Activated naive CD8-positive, alpha-beta T cell treated with anti-CD3 and anti-CD28 coated beads, Interleukin-2, amount 10 ng/mL, durations not matched to agents 7 days and 5 days (primary cell): ENCODE data around the gene EPN3. TPM values are rescaled to one million over a fixed set of nuclear protein-coding genes. Genes with fewer than 3 reads are reported as not detected.

ENCODE experiments used
- ATAC-seq: fragments of 150-1000 bp; cut with Tn5 transposase; one replicate; pipeline ENCODE4 v1.10.0; 2021; ENCODE audit warnings: low read depth, moderate library complexity
- POLR2A ChIA-PET: fragments of 350-600 bp; sonication (Branson Sonifier 250); formaldehyde crosslinking; loops from one replicate; lab custom pipeline; 2021; ENCODE audit warnings: antibody characterized with exemption; lab: Charles Lee
- DNase-seq: peaks from one replicate; pipeline ENCODE4 v3.0.0; 2021
- H3K27ac Mint-ChIP-seq: one replicate; pipeline ENCODE4 v1.8.0; 2022; ENCODE audit warnings: mild to moderate bottlenecking, mixed read lengths
- H3K27me3 Mint-ChIP-seq: one replicate; pipeline ENCODE4 v1.8.0; 2022; ENCODE audit warnings: mild to moderate bottlenecking, moderate library complexity, mixed read lengths
- H3K36me3 Mint-ChIP-seq: one replicate; pipeline ENCODE4 v1.8.0; 2021; ENCODE audit warnings: mild to moderate bottlenecking, mixed read lengths
- H3K4me1 Mint-ChIP-seq: one replicate; pipeline ENCODE4 v1.8.0; 2021; ENCODE audit warnings: mixed read lengths
- H3K4me3 Mint-ChIP-seq: one replicate; pipeline ENCODE4 v1.8.0; 2022; ENCODE audit warnings: mild to moderate bottlenecking, moderate library complexity, mixed read lengths
- H3K9me3 Mint-ChIP-seq: one replicate; pipeline ENCODE4 v1.8.0; 2021; ENCODE audit warnings: mixed read lengths
- total RNA-seq, 2 experiments: library from RNA; stranded (reverse); gene quantifications; one replicate each; pipeline ENCODE4 v1.2.3, GENCODE V29; 2021

EPN3 gene
- total RNA-seq, result not detected

GRCh38 chr17:50532452-50533024, at the start of gene EPN3:
Gene EPN3, plus strand, starts transcription at chr17:50532735. Its CDS starts 3,822 bp downstream, at chr17:50536557.
- Mint-ChIP-seq H3K27ac (no peak within 1 kb of the TSS), H3K4me3 (no peak within 1 kb of the TSS), H3K27me3 (peaks cover 59% of the 10 kb centered on the region), H3K36me3 (no peaks in the 10 kb centered on the region), H3K4me1 (peaks cover 10% of the 10 kb centered on the region), H3K9me3 (no peaks in the 10 kb centered on the region)
- no peak for DNase-seq
- POLR2A ChIA-PET, result no interaction called here
- peak; percentile 51 for ATAC-seq

GRCh38 chr17:50483266-50483665, 49.3 kb upstream of the EPN3 start:
- no peaks in the 10 kb centered on the region for H3K9me3 Mint-ChIP-seq
- H3K4me3 Mint-ChIP-seq, result no peak overlapping the region
- H3K4me1 Mint-ChIP-seq, result peaks cover 13% of the 10 kb centered on the region
- POLR2A ChIA-PET, result interaction anchor here (1.2 to 1.3 kb wide), 2 partner anchors 21 to 86 kb away, joined by 5 to 6 read pairs; partner anchors contain the start of gene LRRC59
- no peak for DNase-seq
- peaks cover 6% of the 10 kb centered on the region for H3K36me3 Mint-ChIP-seq
- ATAC-seq, result no peak
- H3K27ac Mint-ChIP-seq, result no peak overlapping the region
- no peaks in the 10 kb centered on the region for H3K27me3 Mint-ChIP-seq

GRCh38 chr17:50484386-50485155, 48.0 kb upstream of the EPN3 start:
- H3K36me3 Mint-ChIP-seq, result peaks cover 4% of the 10 kb centered on the region
- H3K4me1 Mint-ChIP-seq, result peaks cover 9% of the 10 kb centered on the region
- no peaks in the 10 kb centered on the region for H3K9me3 Mint-ChIP-seq
- no peak for ATAC-seq
- no peak for DNase-seq
- H3K27me3 Mint-ChIP-seq, result no peaks in the 10 kb centered on the region
- no peak overlapping the region for H3K27ac Mint-ChIP-seq
- POLR2A ChIA-PET, result interaction anchor here (1.2 to 1.3 kb wide), 2 partner anchors 20 to 87 kb away, joined by 5 to 6 read pairs; partner anchors contain the start of gene LRRC59
- no peak overlapping the region for H3K4me3 Mint-ChIP-seq

GRCh38 chr17:50487213-50488096, 45.1 kb upstream of the EPN3 start:
- Mint-ChIP-seq H3K36me3 (peaks cover 4% of the 10 kb centered on the region), H3K27ac (no peak overlapping the region), H3K4me3 (no peak overlapping the region), H3K4me1 (peaks cover 1% of the 10 kb centered on the region), H3K27me3 (no peaks in the 10 kb centered on the region), H3K9me3 (no peaks in the 10 kb centered on the region)
- POLR2A ChIA-PET, result no interaction called here
- no peak for ATAC-seq
- DNase-seq, result no peak

GRCh38 chr17:50488880-50489279, 43.7 kb upstream of the EPN3 start:
- H3K4me1 Mint-ChIP-seq, result no peaks in the 10 kb centered on the region
- H3K36me3 Mint-ChIP-seq, result peaks cover 4% of the 10 kb centered on the region
- no peak for DNase-seq
- POLR2A ChIA-PET, result no interaction called here
- ATAC-seq, result no peak
- no peak overlapping the region for H3K27ac Mint-ChIP-seq
- no peak overlapping the region for H3K4me3 Mint-ChIP-seq
- no peaks in the 10 kb centered on the region for H3K9me3 Mint-ChIP-seq
- H3K27me3 Mint-ChIP-seq, result no peaks in the 10 kb centered on the region

GRCh38 chr17:50491505-50491904, 41.0 kb upstream of the EPN3 start:
- H3K36me3 Mint-ChIP-seq, result no peaks in the 10 kb centered on the region
- no peaks in the 10 kb centered on the region for H3K27me3 Mint-ChIP-seq
- no peaks in the 10 kb centered on the region for H3K4me1 Mint-ChIP-seq
- no peak overlapping the region for H3K4me3 Mint-ChIP-seq
- POLR2A ChIA-PET, result no interaction called here
- no peak for DNase-seq
- H3K9me3 Mint-ChIP-seq, result no peaks in the 10 kb centered on the region
- ATAC-seq, result no peak
- no peak overlapping the region for H3K27ac Mint-ChIP-seq

- H3K27ac Mint-ChIP-seq, result no peak overlapping the region
Measured at GRCh38 chr17:50492214-50492613, 40.3 kb upstream of the EPN3 start.

GRCh38 chr17:50493744-50494143, 38.8 kb upstream of the EPN3 start:
- Mint-ChIP-seq H3K27ac (no peak overlapping the region), H3K4me3 (no peak overlapping the region), H3K27me3 (no peaks in the 10 kb centered on the region), H3K36me3 (no peaks in the 10 kb centered on the region), H3K9me3 (no peaks in the 10 kb centered on the region), H3K4me1 (no peaks in the 10 kb centered on the region)
- POLR2A ChIA-PET, result no interaction called here
- DNase-seq (no peak), ATAC-seq (no peak)

More at GRCh38 chr17:50492214-50492613, 40.3 kb upstream of the EPN3 start:
- H3K4me1 Mint-ChIP-seq, result no peaks in the 10 kb centered on the region
- no peaks in the 10 kb centered on the region for H3K9me3 Mint-ChIP-seq
- no peak for ATAC-seq
- H3K36me3 Mint-ChIP-seq, result no peaks in the 10 kb centered on the region
- POLR2A ChIA-PET, result no interaction called here
- no peak for DNase-seq
- no peaks in the 10 kb centered on the region for H3K27me3 Mint-ChIP-seq
- H3K4me3 Mint-ChIP-seq, result no peak overlapping the region

GRCh38 chr17:50495217-50495823, 37.2 kb upstream of the EPN3 start:
- ATAC-seq, result no peak
- no peak overlapping the region for H3K4me3 Mint-ChIP-seq
- POLR2A ChIA-PET, result no interaction called here
- no peaks in the 10 kb centered on the region for H3K9me3 Mint-ChIP-seq
- no peak overlapping the region for H3K27ac Mint-ChIP-seq
- no peaks in the 10 kb centered on the region for H3K27me3 Mint-ChIP-seq
- DNase-seq, result no peak
- H3K36me3 Mint-ChIP-seq, result no peaks in the 10 kb centered on the region
- H3K4me1 Mint-ChIP-seq, result no peaks in the 10 kb centered on the region

GRCh38 chr17:50495918-50496317, 36.6 kb upstream of the EPN3 start:
- ATAC-seq (no peak), DNase-seq (no peak)
- Mint-ChIP-seq H3K4me3 (no peak overlapping the region), H3K9me3 (no peaks in the 10 kb centered on the region), H3K27me3 (no peaks in the 10 kb centered on the region), H3K27ac (no peak overlapping the region), H3K36me3 (no peaks in the 10 kb centered on the region), H3K4me1 (no peaks in the 10 kb centered on the region)
- POLR2A ChIA-PET, result no interaction called here

- no peak for DNase-seq
- no peak for ATAC-seq
- POLR2A ChIA-PET, result no interaction called here
- Mint-ChIP-seq H3K27ac (no peak overlapping the region), H3K9me3 (no peaks in the 10 kb centered on the region), H3K4me1 (no peaks in the 10 kb centered on the region), H3K36me3 (no peaks in the 10 kb centered on the region), H3K27me3 (no peaks in the 10 kb centered on the region), H3K4me3 (no peak overlapping the region)
Measured at GRCh38 chr17:50498021-50498874, 34.3 kb upstream of the EPN3 start.

- H3K27ac Mint-ChIP-seq, result no peak overlapping the region
- ATAC-seq, result no peak
Measured at GRCh38 chr17:50499270-50499669, 33.3 kb upstream of the EPN3 start.

More at GRCh38 chr17:50499270-50499669, 33.3 kb upstream of the EPN3 start:
- Mint-ChIP-seq H3K4me1 (peaks cover 7% of the 10 kb centered on the region), H3K9me3 (no peaks in the 10 kb centered on the region), H3K4me3 (no peak overlapping the region), H3K36me3 (no peaks in the 10 kb centered on the region), H3K27me3 (peaks cover 5% of the 10 kb centered on the region)
- POLR2A ChIA-PET, result no interaction called here
- no peak for DNase-seq
